GM12874 (cell line): ENCODE data around the gene CRACR2A.

ENCODE experiments used
- CTCF ChIP-seq: IDR thresholded peaks from 2 replicates; pipeline ENCODE4 v1.5.1; 2011; ENCODE audit warnings: low read depth, mild to moderate bottlenecking, control low read depth, low read length, moderate library complexity; ENCODE audit not compliant: insufficient read depth

Gene CRACR2A

GRCh38 chr12:3705354-3705675 lies 47.6 kb downstream of the CRACR2A start:
- no peak for TF ChIP-seq CTCF

GRCh38 chr12:3704512-3705353 lies 48.2 kb downstream of the CRACR2A start:
- TF ChIP-seq CTCF = no peak

- TF ChIP-seq CTCF = no peak
These were observed 52.0 kb downstream of the CRACR2A start for GRCh38 chr12:3700861-3701260.

- TF ChIP-seq CTCF = no peak
These were observed 54.5 kb downstream of the CRACR2A start for GRCh38 chr12:3698218-3698974.

GRCh38 chr12:3697311-3697870 lies 55.5 kb downstream of the CRACR2A start:
- no peak for TF ChIP-seq CTCF

- TF ChIP-seq CTCF = no peak
These were observed 58.2 kb downstream of the CRACR2A start for GRCh38 chr12:3694673-3695072.

GRCh38 chr12:3692616-3693365 lies 60.1 kb downstream of the CRACR2A start:
- TF ChIP-seq CTCF = no peak
